GM21423 (cell line): Measurements from ENCODE around the gene KRIT1.
"Not testable (repeated sequence)": the region's sequence is repeated elsewhere in the genome, so short reads cannot be mapped to it uniquely, and the experiment has no call there.

Source experiments
- ATAC-seq: cut with Tn5 transposase; IDR thresholded peaks from one replicate; pipeline ENCODE4 v1.9.1; 2021; ENCODE audit warnings: mild to moderate bottlenecking, moderate library complexity; ENCODE audit not compliant: unreplicated experiment

The KRIT1 gene

DNA sequence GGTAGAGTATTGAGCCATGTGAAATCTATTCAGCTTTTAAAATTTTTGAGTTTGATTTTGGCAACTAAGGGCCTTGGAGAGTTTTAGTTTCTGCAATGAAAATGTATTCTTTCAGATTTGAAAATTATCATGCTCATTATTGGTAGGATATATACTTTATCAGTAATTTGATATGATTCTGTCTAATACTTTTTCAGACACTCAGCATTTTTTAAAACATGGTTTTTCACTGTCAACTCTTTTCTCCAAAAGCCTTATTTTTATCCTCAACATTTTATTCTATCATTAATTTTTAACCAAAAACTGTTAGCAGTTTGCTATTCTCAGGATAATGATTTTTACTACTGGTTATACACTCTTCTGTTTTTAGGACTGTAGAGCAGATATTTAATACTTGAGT lies 4.9 kb upstream of the KRIT1 start:
- ATAC-seq, result no peak

GRCh38 chr7:92246360-92247101 lies 817 bp upstream of the KRIT1 start:
- ATAC-seq, result peak; percentile 21

DNA sequence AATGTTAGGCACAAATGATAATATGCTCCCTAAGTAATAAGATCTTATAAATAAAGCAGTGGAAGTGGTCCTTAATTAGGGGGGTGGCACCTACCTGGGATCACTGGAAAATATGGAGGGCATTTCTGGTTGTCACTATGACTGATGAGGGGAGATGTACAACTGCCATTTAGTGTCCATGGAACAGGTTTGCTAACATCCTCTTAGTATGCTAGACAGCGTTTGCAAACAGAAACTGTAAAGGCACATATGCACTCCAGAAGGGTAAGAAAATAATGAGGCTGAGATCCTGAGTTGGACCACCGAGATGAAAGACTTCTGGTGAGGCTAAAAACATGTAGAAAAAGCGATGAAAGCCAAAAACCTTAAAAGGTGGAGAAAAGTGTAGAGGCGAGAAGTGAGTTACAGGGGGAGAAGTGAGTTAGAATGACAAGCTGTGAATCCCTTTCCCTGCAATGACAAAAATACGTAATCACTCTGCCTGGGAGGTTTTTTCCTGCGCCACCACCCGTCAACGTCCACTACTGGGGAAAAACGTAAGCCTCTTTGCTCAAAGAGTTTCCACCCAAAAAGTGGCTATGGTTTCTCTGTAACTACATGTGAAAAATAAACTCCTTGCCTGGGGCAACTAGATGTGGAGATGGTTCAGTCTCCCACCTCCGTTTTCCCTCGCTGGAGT lies 767 bp downstream of the KRIT1 start:
- peak; percentile 1 for ATAC-seq

GRCh38 chr7:92242972-92243371 lies 2.7 kb downstream of the KRIT1 start:
- no peak for ATAC-seq

GRCh38 chr7:92230547-92230946 lies 15.2 kb downstream of the KRIT1 start:
- ATAC-seq, result no peak

- no peak for ATAC-seq
These were observed 17.0 kb downstream of the KRIT1 start for GRCh38 chr7:92228742-92229141.

DNA sequence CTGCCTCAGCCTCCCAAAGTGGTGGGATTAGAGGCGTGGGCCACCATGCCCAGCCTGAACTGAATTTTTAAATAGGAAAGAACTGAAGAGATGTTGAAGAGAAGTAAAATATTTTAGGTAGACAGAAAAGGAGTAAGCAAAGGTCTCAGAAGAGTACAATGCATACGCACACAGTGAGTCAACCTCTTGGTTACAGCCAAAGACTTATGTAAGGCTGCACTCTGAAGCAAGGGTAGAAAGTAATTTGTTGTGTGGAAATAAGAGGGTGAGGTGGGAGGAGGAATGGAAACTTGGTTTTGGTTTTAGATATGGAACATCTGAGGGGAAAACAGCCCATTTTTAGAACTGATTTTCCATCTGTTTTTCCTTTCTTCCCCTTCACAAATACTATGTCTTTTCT lies 17.6 kb downstream of the KRIT1 start:
- no peak for ATAC-seq

DNA sequence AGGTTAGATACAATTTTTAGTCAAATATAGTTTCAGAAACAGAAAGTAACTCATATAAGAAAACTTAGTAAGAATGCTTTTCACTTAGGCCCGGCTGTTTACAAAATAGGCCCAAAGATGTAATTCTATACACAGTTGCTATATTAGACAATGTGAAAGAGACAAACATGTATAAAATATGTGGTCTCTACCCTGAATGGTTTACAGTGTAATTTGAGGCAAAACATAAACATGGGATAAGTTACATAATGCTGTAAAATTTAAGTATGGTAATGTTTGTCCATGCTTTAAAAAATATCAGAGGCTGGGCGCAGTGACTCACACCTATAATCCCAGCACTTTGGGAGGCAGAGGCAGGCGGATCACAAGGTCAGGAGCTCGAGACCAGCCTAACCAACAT lies 18.7 kb downstream of the KRIT1 start:
- no peak for ATAC-seq

DNA sequence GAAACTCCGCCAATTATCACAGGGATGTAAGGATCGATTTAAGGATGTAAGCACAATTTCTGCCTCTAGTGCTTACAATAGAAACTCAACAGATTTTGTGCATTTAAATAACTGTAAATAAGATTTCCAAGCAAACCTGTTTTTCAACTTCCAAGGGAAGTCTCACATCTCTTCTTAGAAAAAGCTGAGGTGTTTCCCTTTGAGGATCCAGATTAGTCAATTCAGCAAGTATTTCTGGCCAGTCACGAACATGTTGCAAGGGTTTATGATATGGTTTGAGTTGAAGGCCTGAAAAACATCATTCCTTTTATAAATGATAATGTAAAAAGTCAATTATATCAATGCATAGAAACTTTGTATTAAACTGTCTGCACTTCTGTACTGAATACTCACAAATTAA lies 23.9 kb downstream of the KRIT1 start:
- no peak for ATAC-seq

DNA sequence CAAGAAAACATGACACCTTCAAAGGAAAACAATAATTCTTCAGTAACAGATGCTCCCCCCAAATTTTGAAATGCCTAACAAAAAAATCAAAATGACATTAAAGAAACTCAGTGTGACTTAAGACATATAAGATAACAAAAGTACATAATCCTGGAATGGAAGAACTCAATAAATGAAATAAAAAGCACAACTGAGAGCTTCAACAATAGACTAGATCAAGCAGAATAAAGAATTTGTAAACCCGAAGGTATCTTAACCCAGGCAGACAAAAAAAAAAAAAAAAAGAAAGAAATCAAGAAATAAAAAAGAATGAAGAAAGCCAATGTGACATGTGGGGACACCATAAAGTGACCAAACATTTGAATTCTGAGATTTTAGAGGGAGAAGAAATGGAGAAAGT lies 39.0 kb downstream of the KRIT1 start:
- no peak for ATAC-seq

GRCh38 chr7:92205987-92206386 lies 39.7 kb downstream of the KRIT1 start:
- no peak for ATAC-seq

DNA sequence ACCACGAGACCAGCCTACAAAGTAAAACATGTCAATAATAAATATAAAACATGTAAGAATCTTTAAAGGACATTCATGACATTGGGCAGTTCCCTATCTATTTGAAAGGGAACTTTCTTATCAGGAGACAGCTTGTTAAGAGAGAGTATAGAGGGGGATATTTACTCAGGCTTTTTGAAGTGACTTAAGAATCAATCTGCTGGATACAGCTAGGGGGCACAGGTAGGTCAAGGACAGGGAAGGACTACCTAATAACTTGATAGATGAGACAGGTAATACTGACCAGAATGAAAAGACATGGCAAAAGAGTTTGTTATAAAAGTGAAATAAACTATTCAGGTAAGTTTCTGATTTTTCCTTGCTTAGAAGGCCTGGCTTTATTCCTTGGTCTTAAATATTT lies 44.9 kb downstream of the KRIT1 start:
- no peak for ATAC-seq

DNA sequence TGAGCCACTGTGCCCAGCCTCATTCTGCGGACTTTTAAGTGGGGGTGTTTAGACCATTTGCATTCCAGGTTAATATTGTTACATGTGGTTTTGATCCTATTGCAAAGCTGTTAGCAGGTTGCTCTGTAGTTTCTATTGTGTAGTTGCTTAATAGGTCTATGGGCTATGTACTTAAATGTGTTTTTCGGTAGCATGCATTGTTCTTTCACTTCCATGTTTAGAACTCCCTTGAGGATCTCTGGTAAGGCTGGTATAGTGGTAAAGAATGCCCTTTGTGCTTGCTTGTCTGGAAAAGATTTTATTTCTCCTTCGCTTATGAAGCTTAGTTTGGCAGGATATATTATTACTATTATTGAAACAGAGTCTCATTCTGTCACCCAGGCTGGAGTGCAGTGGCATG lies 53.4 kb downstream of the KRIT1 start:
- ATAC-seq, result no peak

- ATAC-seq, result not testable (repeated sequence)
These were observed 56.5 kb downstream of the KRIT1 start for GRCh38 chr7:92189246-92189645.

- ATAC-seq, result not testable (repeated sequence)
These were observed 61.4 kb downstream of the KRIT1 start for GRCh38 chr7:92184294-92184693.

- peak; percentile 100 for ATAC-seq
These were observed 66.5 kb downstream of the KRIT1 start, which contains the start of gene LRRD1 for GRCh38 chr7:92178928-92179924. Gene LRRD1, minus strand, starts transcription at chr7:92179142. Its CDS starts 13,940 bp downstream, at chr7:92165202.

GRCh38 chr7:92177362-92177761 lies 68.4 kb downstream of the KRIT1 start:
- ATAC-seq, result no peak

GRCh38 chr7:92169529-92169928 lies 76.2 kb downstream of the KRIT1 start:
- not testable (repeated sequence) for ATAC-seq

GRCh38 chr7:92161271-92161670 lies 84.4 kb downstream of the KRIT1 start:
- ATAC-seq, result no peak

GRCh38 chr7:92158660-92159575 lies 86.8 kb downstream of the KRIT1 start:
- ATAC-seq, result peak; percentile 84
